Esophagus squamous epithelium (tissue), 4 donors: ENCODE results near the gene PAX8.

Experiments used
- POLR2A ChIP-seq, 4 donors: fragments of 450-650 bp; IDR thresholded peaks; one replicate each; pipeline ENCODE4 v1.6.1; 2017; ENCODE audit warnings: antibody characterized with exemption in 4 of 4, mild to moderate bottlenecking in 4 of 4, moderate library complexity in 3 of 4
- TF ChIP-seq, protein P1 (sequence below), 6 experiments: fragments of 450-650 bp in 4 of 6; fragments of 200-600 bp in 2 of 6; sonication (generic) in 2 of 6; IDR thresholded peaks; one replicate each; pipeline ENCODE4 v1.5.1; 2016 to 2019; ENCODE audit warnings: antibody characterized with exemption in 6 of 6, mild to moderate bottlenecking in 4 of 6, moderate library complexity in 4 of 6

DNA sequence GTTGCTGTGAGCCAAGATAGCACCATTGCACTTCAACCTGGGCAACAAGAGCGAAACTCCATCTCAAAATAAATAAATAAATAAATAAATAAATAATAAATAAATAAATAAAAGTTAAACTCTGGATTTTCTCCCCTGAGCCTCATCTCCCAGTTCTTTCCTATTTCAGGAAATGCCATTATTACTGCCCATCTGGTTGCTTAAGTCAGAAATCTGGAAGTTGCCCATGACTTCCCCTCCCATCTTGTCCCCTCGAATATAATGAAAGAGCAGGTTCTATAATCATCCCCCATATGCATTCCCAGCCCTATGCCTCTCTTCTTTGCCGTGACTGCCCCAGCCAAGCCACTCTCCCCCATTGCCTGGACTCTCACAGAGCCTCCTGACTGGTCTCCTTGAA is 109.1 kb downstream of the PAX8 start:
- TF ChIP-seq, protein P1, sequence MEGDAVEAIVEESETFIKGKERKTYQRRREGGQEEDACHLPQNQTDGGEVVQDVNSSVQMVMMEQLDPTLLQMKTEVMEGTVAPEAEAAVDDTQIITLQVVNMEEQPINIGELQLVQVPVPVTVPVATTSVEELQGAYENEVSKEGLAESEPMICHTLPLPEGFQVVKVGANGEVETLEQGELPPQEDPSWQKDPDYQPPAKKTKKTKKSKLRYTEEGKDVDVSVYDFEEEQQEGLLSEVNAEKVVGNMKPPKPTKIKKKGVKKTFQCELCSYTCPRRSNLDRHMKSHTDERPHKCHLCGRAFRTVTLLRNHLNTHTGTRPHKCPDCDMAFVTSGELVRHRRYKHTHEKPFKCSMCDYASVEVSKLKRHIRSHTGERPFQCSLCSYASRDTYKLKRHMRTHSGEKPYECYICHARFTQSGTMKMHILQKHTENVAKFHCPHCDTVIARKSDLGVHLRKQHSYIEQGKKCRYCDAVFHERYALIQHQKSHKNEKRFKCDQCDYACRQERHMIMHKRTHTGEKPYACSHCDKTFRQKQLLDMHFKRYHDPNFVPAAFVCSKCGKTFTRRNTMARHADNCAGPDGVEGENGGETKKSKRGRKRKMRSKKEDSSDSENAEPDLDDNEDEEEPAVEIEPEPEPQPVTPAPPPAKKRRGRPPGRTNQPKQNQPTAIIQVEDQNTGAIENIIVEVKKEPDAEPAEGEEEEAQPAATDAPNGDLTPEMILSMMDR (IDR thresholded peaks at IDR 0.05), result no peak
- TF ChIP-seq POLR2A (IDR thresholded peaks at IDR 0.05), result no peak
